Activated CD8-positive, alpha-beta memory T cell treated with anti-CD3 and anti-CD28 coated beads, Interleukin-2, amount 50 U/mL, for 4 hours (primary cell): ENCODE data around the gene CLEC14A.

Experiments used
- DNase-seq: peaks from one replicate; pipeline ENCODE4 v3.0.0-alpha.2; 2020

The CLEC14A gene

GRCh38 chr14:38243696-38244240, 12.1 kb downstream of the CLEC14A start:
- no peak for DNase-seq

GRCh38 chr14:38238878-38239277, 17.0 kb downstream of the CLEC14A start:
- no peak for DNase-seq

- no peak for DNase-seq
These were observed 17.6 kb downstream of the CLEC14A start for GRCh38 chr14:38238332-38238731.

GRCh38 chr14:38233218-38233617, 22.7 kb downstream of the CLEC14A start:
- no peak for DNase-seq

GRCh38 chr14:38226366-38226765, 29.5 kb downstream of the CLEC14A start:
- DNase-seq = no peak

GRCh38 chr14:38225946-38226345, 29.9 kb downstream of the CLEC14A start:
- DNase-seq = no peak

- no peak for DNase-seq
These were observed 31.6 kb downstream of the CLEC14A start for GRCh38 chr14:38224338-38224737.

GRCh38 chr14:38221077-38221476, 34.8 kb downstream of the CLEC14A start:
- no peak for DNase-seq

- DNase-seq = no peak
These were observed 38.3 kb downstream of the CLEC14A start for GRCh38 chr14:38217553-38217952.

- DNase-seq = no peak
These were observed 42.9 kb downstream of the CLEC14A start for GRCh38 chr14:38213001-38213400.

- no peak for DNase-seq
These were observed 43.8 kb downstream of the CLEC14A start for GRCh38 chr14:38212111-38212510.

GRCh38 chr14:38211255-38211735, 44.6 kb downstream of the CLEC14A start:
- DNase-seq = no peak

GRCh38 chr14:38210587-38211216, 45.2 kb downstream of the CLEC14A start:
- no peak for DNase-seq

GRCh38 chr14:38209572-38210557, 46.0 kb downstream of the CLEC14A start:
- DNase-seq = no peak

GRCh38 chr14:38208618-38209562, 47.0 kb downstream of the CLEC14A start:
- no peak for DNase-seq

GRCh38 chr14:38207736-38208617, 47.9 kb downstream of the CLEC14A start, which contains the start of gene SSTR1:
TSS of gene SSTR1 (plus strand) at chr14:38207904. CDS start at chr14:38209390, 1,486 bp downstream.
- no peak for DNase-seq

- no peak for DNase-seq
These were observed 48.5 kb downstream of the CLEC14A start for GRCh38 chr14:38207377-38207735.

GRCh38 chr14:38206689-38207376, 49.1 kb downstream of the CLEC14A start:
- DNase-seq = no peak

GRCh38 chr14:38205949-38206665, 49.8 kb downstream of the CLEC14A start:
- no peak for DNase-seq
